GM19455 (cell line): Measurements from ENCODE around the gene FHDC1.
"Not testable (repeated sequence)": the region's sequence is repeated elsewhere in the genome, so short reads cannot be mapped to it uniquely, and the experiment has no call there.

Experiments used
- ATAC-seq: cut with Tn5 transposase; IDR thresholded peaks from one replicate; pipeline ENCODE4 v1.9.1; 2021; ENCODE audit not compliant: unreplicated experiment

FHDC1 gene

GRCh38 chr4:152935631-152936445, at the start of gene FHDC1:
Gene FHDC1 (plus strand): TSS chr4:152936323. CDS start chr4:152943058, 6,735 bp downstream.
- no peak for ATAC-seq

GRCh38 chr4:152887981-152888380, 48.1 kb upstream of the FHDC1 start:
- no peak for ATAC-seq

- ATAC-seq = no peak
Observed at GRCh38 chr4:152892974-152893373, 43.1 kb upstream of the FHDC1 start.

GRCh38 chr4:152894673-152895072, 41.5 kb upstream of the FHDC1 start:
- no peak for ATAC-seq

GRCh38 chr4:152896811-152897210, 39.3 kb upstream of the FHDC1 start:
- ATAC-seq = no peak

- ATAC-seq = not testable (repeated sequence)
Observed at GRCh38 chr4:152898133-152898532, 38.0 kb upstream of the FHDC1 start.

GRCh38 chr4:152898606-152899005, 37.5 kb upstream of the FHDC1 start:
- no peak for ATAC-seq

- ATAC-seq = no peak
Observed at GRCh38 chr4:152900395-152900794, 35.7 kb upstream of the FHDC1 start.

- ATAC-seq = no peak
Observed at GRCh38 chr4:152901205-152901604, 34.9 kb upstream of the FHDC1 start.

- ATAC-seq = no peak
Observed at GRCh38 chr4:152903658-152904057, 32.5 kb upstream of the FHDC1 start.

- no peak for ATAC-seq
Observed at GRCh38 chr4:152909901-152910300, 26.2 kb upstream of the FHDC1 start.

- ATAC-seq = no peak
Observed at GRCh38 chr4:152910521-152910920, 25.6 kb upstream of the FHDC1 start.

- no peak for ATAC-seq
Observed at GRCh38 chr4:152917543-152918395, 18.4 kb upstream of the FHDC1 start.

GRCh38 chr4:152919826-152920225, 16.3 kb upstream of the FHDC1 start:
- ATAC-seq = no peak

- no peak for ATAC-seq
Observed at GRCh38 chr4:152920768-152921167, 15.4 kb upstream of the FHDC1 start.

GRCh38 chr4:152921284-152921683, 14.8 kb upstream of the FHDC1 start:
- ATAC-seq = no peak

- ATAC-seq = no peak
Observed at GRCh38 chr4:152925851-152926250, 10.3 kb upstream of the FHDC1 start.

- ATAC-seq = no peak
Observed at GRCh38 chr4:152926959-152927358, 9.2 kb upstream of the FHDC1 start.

- ATAC-seq = no peak
Observed at GRCh38 chr4:152927737-152928136, 8.4 kb upstream of the FHDC1 start.

GRCh38 chr4:152928286-152928685, 7.8 kb upstream of the FHDC1 start:
- no peak for ATAC-seq

GRCh38 chr4:152929888-152930287, 6.2 kb upstream of the FHDC1 start:
- ATAC-seq = no peak

GRCh38 chr4:152935143-152935542, 980 bp upstream of the FHDC1 start:
- no peak for ATAC-seq
